Measurements from ENCODE around the gene SPTBN5. TPM values are rescaled to one million over a fixed set of nuclear protein-coding genes. Genes with fewer than 3 reads are reported as not detected.

Gene SPTBN5
- total RNA-seq, 1 experiment from 2014 or later = 3.2 TPM

DNA sequence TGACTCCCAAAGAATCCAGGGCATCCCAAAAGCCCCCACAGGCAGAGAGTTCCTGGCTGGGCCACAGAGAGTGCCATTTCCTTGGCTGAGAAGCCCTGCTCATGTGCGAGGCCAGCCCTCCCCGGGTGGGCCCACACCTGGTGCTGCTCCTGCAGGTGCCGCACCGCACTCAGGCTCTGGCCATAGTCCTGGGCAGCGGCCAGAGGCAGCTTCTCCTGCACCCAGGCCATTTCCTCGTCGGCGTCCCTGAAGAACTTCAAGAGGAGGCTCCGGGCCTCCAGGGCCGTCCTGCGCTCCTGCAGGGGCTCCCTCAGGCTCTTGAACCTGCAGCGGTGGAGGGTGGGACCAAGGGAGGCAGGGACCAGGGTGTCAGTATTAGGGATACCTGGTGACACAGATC, 37.1 kb downstream of the SPTBN5 start:
- H3K4me3 ChIP-seq (ENCODE audit: low read depth, low read length, poor library complexity, severe bottlenecking) = no peak overlapping the region
- no peaks in the 10 kb centered on the region for H3K27me3 ChIP-seq (replicated peaks; ENCODE audit: insufficient read depth, low read depth, low read length, poor library complexity)
- CTCF ChIA-PET = no interaction called here
- H3K27ac ChIP-seq (ENCODE audit: low read depth, low read length, poor library complexity, severe bottlenecking) = no peak overlapping the region
- no peaks in the 10 kb centered on the region for H3K36me3 ChIP-seq (ENCODE audit: insufficient read depth, low read length, poor library complexity, severe bottlenecking)
- no peak for DNase-seq (ENCODE audit: low spot score)
- no peaks in the 10 kb centered on the region for H3K9me3 ChIP-seq (ENCODE audit: low read depth, low read length, poor library complexity, severe bottlenecking)
- BruUV-seq (replicated peaks) = no TSS peak
- POLR2A ChIA-PET (ENCODE audit: low non-redundant PET) = no interaction called here
- TF ChIP-seq, protein P1, sequence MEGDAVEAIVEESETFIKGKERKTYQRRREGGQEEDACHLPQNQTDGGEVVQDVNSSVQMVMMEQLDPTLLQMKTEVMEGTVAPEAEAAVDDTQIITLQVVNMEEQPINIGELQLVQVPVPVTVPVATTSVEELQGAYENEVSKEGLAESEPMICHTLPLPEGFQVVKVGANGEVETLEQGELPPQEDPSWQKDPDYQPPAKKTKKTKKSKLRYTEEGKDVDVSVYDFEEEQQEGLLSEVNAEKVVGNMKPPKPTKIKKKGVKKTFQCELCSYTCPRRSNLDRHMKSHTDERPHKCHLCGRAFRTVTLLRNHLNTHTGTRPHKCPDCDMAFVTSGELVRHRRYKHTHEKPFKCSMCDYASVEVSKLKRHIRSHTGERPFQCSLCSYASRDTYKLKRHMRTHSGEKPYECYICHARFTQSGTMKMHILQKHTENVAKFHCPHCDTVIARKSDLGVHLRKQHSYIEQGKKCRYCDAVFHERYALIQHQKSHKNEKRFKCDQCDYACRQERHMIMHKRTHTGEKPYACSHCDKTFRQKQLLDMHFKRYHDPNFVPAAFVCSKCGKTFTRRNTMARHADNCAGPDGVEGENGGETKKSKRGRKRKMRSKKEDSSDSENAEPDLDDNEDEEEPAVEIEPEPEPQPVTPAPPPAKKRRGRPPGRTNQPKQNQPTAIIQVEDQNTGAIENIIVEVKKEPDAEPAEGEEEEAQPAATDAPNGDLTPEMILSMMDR (conservative IDR thresholded peaks at IDR 0.05; ENCODE audit: low read depth, low read length) = no peak
- TF ChIP-seq EZH2 (IDR thresholded peaks at IDR 0.05; ENCODE audit: borderline replicate concordance, low read depth, low read length, poor library complexity, severe bottlenecking) = no peak
- intact Hi-C loops (cut with micrococcal nuclease; ENCODE audit: unreplicated experiment) = no loop called here
- no peaks in the 10 kb centered on the region for H3K4me1 ChIP-seq (ENCODE audit: insufficient read depth, low read length, poor library complexity, severe bottlenecking)

DNA sequence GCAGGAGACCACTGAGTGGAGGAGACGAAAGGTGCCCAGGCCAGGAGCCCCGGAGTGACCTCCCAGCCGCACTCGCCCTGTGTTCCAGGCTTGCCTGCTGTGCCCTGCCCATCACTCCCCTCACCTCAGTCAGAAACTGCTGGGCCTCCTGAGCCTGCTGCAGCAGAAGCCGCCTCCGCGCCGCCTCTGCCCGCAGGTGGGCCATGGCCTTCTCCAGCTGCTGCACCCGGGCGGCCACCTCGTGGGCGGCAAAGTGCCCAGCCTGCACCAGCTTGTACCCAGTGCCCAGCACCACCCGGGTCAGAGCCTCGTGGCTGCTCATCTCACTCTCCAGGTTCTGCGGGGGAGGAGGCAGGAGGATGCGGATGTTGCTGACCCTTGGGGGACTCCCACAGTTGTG, 37.6 kb downstream of the SPTBN5 start:
- H3K27me3 ChIP-seq (replicated peaks; ENCODE audit: insufficient read depth, low read depth, low read length, poor library complexity) = no peaks in the 10 kb centered on the region
- CTCF ChIA-PET = no interaction called here
- no peak overlapping the region for H3K27ac ChIP-seq (ENCODE audit: low read depth, low read length, poor library complexity, severe bottlenecking)
- no peak for DNase-seq (ENCODE audit: low spot score)
- TF ChIP-seq EZH2 (IDR thresholded peaks at IDR 0.05; ENCODE audit: borderline replicate concordance, low read depth, low read length, poor library complexity, severe bottlenecking) = no peak
- TF ChIP-seq, protein P1 (conservative IDR thresholded peaks at IDR 0.05; ENCODE audit: low read depth, low read length) = no peak
- H3K9me3 ChIP-seq (ENCODE audit: low read depth, low read length, poor library complexity, severe bottlenecking) = no peaks in the 10 kb centered on the region
- H3K4me3 ChIP-seq (ENCODE audit: low read depth, low read length, poor library complexity, severe bottlenecking) = no peak overlapping the region
- H3K4me1 ChIP-seq (ENCODE audit: insufficient read depth, low read length, poor library complexity, severe bottlenecking) = no peaks in the 10 kb centered on the region
- POLR2A ChIA-PET (ENCODE audit: low non-redundant PET) = no interaction called here
- no peaks in the 10 kb centered on the region for H3K36me3 ChIP-seq (ENCODE audit: insufficient read depth, low read length, poor library complexity, severe bottlenecking)
- intact Hi-C loops (cut with micrococcal nuclease; ENCODE audit: unreplicated experiment) = no loop called here
- no TSS peak for BruUV-seq (replicated peaks)

DNA sequence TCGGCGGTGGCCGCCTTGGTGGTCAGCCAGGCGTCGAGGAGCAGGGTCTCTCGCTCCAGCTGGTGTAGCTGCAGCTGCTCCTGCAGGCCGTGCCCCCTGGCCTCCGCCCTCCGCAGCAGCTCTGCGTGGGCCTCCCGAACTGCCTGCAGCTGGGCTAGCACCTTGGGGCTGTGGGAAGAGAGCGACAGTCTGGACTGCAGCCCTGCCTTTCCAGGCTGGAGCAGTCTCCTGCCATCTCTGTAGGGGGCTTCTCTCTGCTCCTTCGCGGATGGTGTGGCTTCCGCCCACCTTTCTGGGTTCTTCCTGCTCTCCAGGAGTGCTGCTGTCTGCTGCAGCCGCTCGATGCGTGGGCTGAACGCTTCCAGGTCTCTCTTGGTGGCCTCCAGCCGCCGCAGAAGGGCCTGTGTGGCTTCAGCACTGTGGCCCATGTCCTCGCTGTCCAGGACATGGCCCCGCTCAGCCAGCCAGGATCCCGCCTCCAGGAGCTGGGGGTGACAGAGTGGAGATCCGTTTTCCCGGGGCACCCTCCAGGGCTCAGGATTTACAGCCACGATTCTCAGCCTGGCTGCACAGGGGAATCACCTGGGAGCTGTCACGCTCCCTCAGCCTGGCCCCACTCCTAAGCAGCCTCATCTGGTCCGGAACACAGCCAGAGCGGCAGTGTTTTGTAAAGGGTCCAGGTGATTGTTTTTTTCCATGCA, 38.4 kb downstream of the SPTBN5 start:
- TF ChIP-seq EZH2 (IDR thresholded peaks at IDR 0.05; ENCODE audit: borderline replicate concordance, low read depth, low read length, poor library complexity, severe bottlenecking) = no peak
- TF ChIP-seq, protein P1 (conservative IDR thresholded peaks at IDR 0.05; ENCODE audit: low read depth, low read length) = no peak
- ChIA-PET POLR2A (ENCODE audit: low non-redundant PET) (no interaction called here), CTCF (interaction anchor here (0.7 kb wide), 1 partner anchor 9 kb away, joined by 3 read pairs; no protein-coding TSS in a partner anchor)
- Histone ChIP-seq H3K4me3 (ENCODE audit: low read depth, low read length, poor library complexity, severe bottlenecking) (no peak overlapping the region), H3K27ac (ENCODE audit: low read depth, low read length, poor library complexity, severe bottlenecking) (no peak overlapping the region), H3K27me3 (replicated peaks; ENCODE audit: insufficient read depth, low read depth, low read length, poor library complexity) (no peaks in the 10 kb centered on the region), H3K4me1 (ENCODE audit: insufficient read depth, low read length, poor library complexity, severe bottlenecking) (no peaks in the 10 kb centered on the region), H3K36me3 (ENCODE audit: insufficient read depth, low read length, poor library complexity, severe bottlenecking) (no peaks in the 10 kb centered on the region), H3K9me3 (ENCODE audit: low read depth, low read length, poor library complexity, severe bottlenecking) (no peaks in the 10 kb centered on the region)
- intact Hi-C loops (cut with micrococcal nuclease; ENCODE audit: unreplicated experiment) = no loop called here
- no TSS peak for BruUV-seq (replicated peaks)
- DNase-seq (ENCODE audit: low spot score) = no peak

Data from A673 (cell line).